ENCODE measurements around the gene RARA.

RARA gene

DNA sequence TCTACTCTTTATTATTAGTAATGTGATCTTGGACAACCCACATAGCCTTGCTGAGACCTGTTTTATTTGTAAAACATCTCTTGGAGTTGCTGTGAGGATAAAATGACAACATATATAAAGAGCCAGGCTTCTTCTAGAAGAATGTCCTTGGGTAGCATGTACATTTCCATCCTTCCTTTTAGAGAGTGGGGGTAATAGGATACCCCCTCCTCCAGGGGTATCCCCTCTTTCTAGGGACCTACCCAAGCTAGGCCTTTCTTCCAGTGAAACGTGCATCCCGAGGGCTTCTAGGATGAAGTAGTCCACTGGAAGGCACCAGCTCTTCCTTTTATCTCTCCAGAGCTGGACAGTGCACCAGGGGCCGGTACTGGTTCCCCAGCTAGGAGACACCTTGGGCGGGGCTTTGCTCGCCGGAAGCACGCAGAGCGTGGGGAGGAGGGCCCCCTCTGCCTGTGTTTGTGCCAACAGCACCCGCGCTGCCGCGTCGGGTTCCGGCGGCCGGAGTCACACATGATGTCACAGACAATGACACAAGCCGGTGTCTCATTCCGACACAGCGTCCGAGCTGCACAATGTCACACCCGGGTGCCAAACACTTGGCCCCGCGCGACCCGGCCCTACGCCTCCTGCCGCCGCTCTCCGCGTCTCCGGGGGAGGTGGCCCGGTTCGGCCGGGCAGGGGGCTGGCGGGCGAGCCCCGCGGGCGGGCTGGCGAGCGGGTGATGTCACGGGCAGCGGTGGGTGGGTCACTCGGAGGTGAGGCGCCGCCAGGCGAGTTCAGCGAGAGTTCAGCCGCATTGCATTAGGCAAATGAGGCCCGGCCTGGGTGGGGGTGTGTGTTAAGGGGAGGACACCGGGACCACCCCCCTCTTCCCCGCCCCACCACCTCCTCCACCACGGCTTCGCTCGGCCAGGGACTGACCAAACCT is 32.2 kb downstream of the RARA start:
- peak overlapping the region; percentile 69 for H3K4me3 ChIP-seq (ENCODE audit: low read depth, low read length)
- TF ChIP-seq, protein P1, sequence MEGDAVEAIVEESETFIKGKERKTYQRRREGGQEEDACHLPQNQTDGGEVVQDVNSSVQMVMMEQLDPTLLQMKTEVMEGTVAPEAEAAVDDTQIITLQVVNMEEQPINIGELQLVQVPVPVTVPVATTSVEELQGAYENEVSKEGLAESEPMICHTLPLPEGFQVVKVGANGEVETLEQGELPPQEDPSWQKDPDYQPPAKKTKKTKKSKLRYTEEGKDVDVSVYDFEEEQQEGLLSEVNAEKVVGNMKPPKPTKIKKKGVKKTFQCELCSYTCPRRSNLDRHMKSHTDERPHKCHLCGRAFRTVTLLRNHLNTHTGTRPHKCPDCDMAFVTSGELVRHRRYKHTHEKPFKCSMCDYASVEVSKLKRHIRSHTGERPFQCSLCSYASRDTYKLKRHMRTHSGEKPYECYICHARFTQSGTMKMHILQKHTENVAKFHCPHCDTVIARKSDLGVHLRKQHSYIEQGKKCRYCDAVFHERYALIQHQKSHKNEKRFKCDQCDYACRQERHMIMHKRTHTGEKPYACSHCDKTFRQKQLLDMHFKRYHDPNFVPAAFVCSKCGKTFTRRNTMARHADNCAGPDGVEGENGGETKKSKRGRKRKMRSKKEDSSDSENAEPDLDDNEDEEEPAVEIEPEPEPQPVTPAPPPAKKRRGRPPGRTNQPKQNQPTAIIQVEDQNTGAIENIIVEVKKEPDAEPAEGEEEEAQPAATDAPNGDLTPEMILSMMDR (IDR thresholded peaks at IDR 0.05; ENCODE audit: low read depth, low read length): no peak

DNA sequence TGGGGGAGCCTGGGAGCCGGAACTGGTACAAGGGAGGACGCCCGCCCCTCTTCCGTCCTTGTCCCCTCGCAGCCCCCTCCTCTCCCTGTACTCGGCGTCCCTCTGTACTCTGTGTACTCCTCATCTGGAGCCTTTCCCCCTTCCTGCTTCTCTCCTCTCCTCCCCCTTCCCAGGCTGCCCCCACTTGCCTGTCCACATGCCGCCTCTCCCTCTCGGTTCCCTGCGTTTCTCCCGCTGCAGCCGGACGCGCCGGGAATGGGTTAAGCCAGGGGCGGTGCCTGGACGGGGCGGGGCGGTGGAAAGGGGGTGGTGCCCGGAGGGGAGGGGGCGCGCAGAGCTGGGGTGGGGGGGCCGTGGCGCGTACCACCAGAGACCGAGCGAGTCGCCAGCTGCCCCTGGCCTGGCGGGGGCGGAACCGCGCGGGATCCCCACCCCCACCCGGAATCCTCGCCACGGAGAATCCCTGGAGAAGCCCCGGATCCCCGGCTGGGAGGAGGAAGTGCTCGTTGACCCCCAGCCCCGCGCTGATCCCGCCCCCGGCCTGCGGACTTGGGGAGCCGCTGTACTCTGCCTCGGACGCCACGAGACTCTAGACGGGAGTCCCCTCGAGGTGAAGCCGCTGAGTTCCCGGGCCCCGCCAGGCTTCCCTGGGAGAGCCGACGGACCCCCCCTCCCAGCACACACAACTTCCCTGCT is 33.0 kb downstream of the RARA start:
- H3K4me3 ChIP-seq (ENCODE audit: low read depth, low read length): peak overlapping the region; percentile 69

DNA sequence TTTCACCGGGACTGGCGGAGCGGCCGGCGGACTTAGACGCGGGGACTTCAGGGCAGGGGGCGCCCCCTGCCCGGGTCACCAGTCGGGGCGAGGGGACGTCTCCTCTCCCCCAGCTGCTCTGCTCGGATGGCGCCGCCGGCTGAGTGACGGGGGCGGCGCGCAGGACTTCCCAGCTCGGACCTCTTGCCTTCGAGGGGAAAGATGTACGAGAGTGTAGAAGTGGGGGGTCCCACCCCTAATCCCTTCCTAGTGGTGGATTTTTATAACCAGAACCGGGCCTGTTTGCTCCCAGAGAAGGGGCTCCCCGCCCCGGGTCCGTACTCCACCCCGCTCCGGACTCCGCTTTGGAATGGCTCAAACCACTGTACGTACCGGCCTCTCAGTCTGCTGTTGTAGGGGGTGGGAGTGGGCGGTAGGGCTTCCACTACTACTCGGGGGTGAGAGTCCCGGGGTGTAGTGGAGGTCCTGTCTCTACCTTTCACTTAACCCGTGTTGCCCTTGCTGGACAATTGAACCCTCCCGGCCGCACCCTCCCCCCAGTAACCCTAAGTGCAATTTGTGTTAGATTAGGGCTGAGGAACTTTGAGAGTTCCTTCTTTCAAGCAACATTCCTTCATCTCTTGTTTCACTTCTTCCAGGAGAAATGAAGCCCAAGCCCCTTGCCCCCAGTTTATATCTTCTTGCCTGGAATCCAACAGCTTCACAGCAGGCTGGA is 33.7 kb downstream of the RARA start:
- TF ChIP-seq, protein P1 (IDR thresholded peaks at IDR 0.05; ENCODE audit: low read depth, low read length): no peak
- peak overlapping the region; percentile 69 for H3K4me3 ChIP-seq (ENCODE audit: low read depth, low read length)

More for the DNA sequence above, 33.0 kb downstream of the RARA start:
- TF ChIP-seq, protein P1 (IDR thresholded peaks at IDR 0.05; ENCODE audit: low read depth, low read length): no peak

DNA sequence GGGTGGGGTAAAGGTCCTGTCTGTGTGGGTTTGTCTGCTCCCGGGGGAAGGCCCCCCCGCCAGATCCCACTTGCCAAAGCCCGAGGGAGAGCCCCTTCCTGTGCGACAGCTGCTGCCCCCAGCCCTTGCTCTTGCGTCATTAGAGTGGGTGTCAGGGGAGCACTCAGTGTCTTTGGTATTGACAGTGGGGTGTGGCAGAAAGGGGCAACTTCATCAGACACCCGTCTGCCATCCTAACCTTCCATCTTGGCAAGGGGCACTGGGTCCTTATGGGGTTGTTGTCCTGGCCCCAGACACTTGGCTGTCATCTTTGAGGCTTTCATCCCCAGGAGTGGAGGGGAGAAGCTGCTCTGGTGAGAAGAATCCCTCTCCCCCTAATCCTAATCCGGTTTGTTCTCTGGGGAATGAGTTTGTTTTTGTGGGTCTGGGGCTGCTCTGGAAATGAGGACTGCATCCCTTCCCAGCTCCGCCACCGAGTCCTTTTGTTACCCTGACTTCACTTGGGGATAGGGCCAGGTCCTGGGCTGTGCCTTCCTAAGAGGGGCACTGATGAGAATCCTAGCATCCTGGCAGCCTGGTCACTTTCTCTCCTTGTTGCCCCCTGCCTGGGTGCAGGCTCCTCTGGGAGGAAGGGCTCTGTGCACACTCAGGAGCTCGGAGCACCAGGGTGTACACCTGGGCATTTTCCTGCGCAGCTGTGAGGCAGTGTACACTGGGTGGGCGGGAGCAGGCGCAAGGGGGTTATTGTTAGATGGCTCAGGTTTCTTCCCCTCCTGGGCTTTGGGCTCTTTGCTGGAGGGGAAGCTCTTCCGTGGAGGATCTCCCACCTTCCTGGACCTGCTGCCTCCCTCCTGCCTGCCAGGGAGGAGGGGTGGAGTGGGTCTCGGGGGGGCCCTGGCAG is 34.5 kb downstream of the RARA start:
- TF ChIP-seq, protein P1 (IDR thresholded peaks at IDR 0.05; ENCODE audit: low read depth, low read length): no peak
- peak overlapping the region; percentile 69 for H3K4me3 ChIP-seq (ENCODE audit: low read depth, low read length)

DNA sequence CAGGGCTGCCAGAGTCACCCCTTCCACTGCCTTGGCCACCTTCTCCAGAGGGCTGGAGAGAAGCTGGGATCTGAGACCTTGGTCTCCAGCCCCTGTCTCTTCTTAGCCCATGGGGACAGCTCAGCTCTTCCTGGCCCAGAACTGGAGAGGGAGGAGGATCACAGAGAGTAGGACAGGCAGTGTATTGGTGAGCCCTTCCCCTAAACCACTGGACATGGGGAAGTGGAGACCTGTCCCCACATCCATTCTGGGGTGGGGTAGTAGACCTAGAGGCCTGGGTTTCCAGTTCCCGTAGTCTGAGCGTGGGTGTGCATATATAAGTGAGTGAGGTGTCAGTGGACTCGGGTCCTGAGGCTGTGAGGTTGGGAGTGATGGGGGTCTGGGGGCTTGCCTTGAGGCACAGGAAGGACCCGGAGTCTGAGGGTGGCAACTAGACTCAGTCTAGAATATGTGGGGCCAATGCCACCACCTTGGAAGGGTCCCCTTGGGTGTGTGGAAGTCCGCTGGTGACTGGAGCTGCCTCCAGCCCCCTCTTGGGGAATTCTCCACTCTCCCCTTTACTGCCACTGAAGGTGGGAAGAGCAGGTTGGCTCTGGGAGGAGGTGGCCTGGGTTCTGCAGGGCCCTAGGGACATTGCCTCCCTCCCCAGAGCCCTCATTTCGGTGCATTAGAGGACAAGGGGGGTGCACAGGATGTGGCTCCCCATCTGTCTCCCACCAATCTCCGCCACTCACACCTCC is 35.6 kb downstream of the RARA start:
- peak overlapping the region; percentile 69 for H3K4me3 ChIP-seq (ENCODE audit: low read depth, low read length)
- TF ChIP-seq, protein P1 (IDR thresholded peaks at IDR 0.05; ENCODE audit: low read depth, low read length): no peak

All from WI38 (cell line).